ENCODE results near the gene GZMM. TPM values are rescaled to one million over a fixed set of nuclear protein-coding genes. Genes with fewer than 3 reads are reported as not detected.

Gene GZMM
- total RNA-seq, 1 experiment from 2014 or later = 0.66 TPM

- Histone ChIP-seq H3K27ac (ENCODE audit: insufficient read length, low read depth, low read length) (no peak overlapping the region), H2BK20ac (ENCODE audit: low read depth, low read length, poor library complexity, severe bottlenecking) (no peak overlapping the region), H3K18ac (ENCODE audit: insufficient read length, low read depth, low read length) (no peak overlapping the region), H4K5ac (ENCODE audit: insufficient read length, low read depth, low read length) (no peak overlapping the region), H3K14ac (ENCODE audit: insufficient read depth, low read length) (peak overlapping the region; percentile 48; the same call in 1 of the 2 replicates), H3T11ph (ENCODE audit: low read length) (no peak overlapping the region), H2BK15ac (ENCODE audit: low read depth, low read length) (no peak overlapping the region), H3K9me3 (ENCODE audit: control insufficient read depth, low read depth, low read length) (no peaks in the 10 kb centered on the region), H3K4me2 (ENCODE audit: insufficient read depth, insufficient read length, low read length) (peak overlapping the region; percentile 51), H2AFZ (ENCODE audit: low read length) (no peak overlapping the region), H4K8ac (replicated peaks; ENCODE audit: insufficient read length, low read depth, low read length) (no peak overlapping the region), H3K4me1 (ENCODE audit: insufficient read depth, low read length) (no peaks in the 10 kb centered on the region), H3K56ac (ENCODE audit: insufficient read length, low read depth, low read length) (no peak overlapping the region), H4K91ac (ENCODE audit: insufficient read length, low read depth, low read length) (no peak overlapping the region), H3K4ac (ENCODE audit: low read depth, low read length) (0 out of 2 replicates have a peak overlapping the region, but pooled peaks have one; percentile 13), H3K23ac (ENCODE audit: insufficient read length, low read depth, low read length) (no peak overlapping the region), H2BK120ac (ENCODE audit: low read depth, low read length, poor library complexity, severe bottlenecking) (no peak overlapping the region), H4K20me1 (ENCODE audit: control insufficient read depth, insufficient read depth, insufficient read length) (peaks cover 4% of the 10 kb centered on the region), H3K79me2 (ENCODE audit: insufficient read depth, low read length) (peaks cover 13% of the 10 kb centered on the region; the same call in 1 of the 2 replicates), H2BK5ac (ENCODE audit: insufficient read length, low read length) (no peak overlapping the region), H2BK12ac (ENCODE audit: insufficient read length, low read depth, low read length) (no peak overlapping the region), H3K27me3 (ENCODE audit: insufficient read depth, low read length) (no peaks in the 10 kb centered on the region), H3K79me1 (ENCODE audit: insufficient read depth, low read depth, low read length, poor library complexity, severe bottlenecking) (peaks cover 8% of the 10 kb centered on the region), H3K23me2 (ENCODE audit: insufficient read length, low read depth, low read length, poor library complexity, severe bottlenecking) (peaks cover 6% of the 10 kb centered on the region), H2AK5ac (ENCODE audit: insufficient read length, low read length) (no peak overlapping the region), H3K9ac (ENCODE audit: extremely low read depth, insufficient read length, low read length) (peak overlapping the region; percentile 64)
- Mint-ChIP-seq H3K4me1 (peaks cover 5 to 16% of the 10 kb centered on the region in 2 experiments), H3K27me3 (ENCODE audit: low read depth) (peaks cover under 1% of the 10 kb centered on the region; the same call in 1 of the 2 replicates), H3K27ac (no peak overlapping the region), H3K4me3 (peak overlapping the region; percentile 84 to 88), H3K36me3 (ENCODE audit: insufficient read depth in 1 of 3, low read depth in 3 of 3) (peaks cover 10 to 21% (median 16%) of the 10 kb centered on the region in 3 experiments), H3K9me3 (no peaks in the 10 kb centered on the region)
- WGBS (ENCODE audit: extremely low coverage, insufficient read length, low lambda C conversion rate) = no CpG with 5 or more reads among the region's 25 CpGs
- DNase-seq = no peak
- no peak for TF ChIP-seq CTCF (conservative IDR thresholded peaks at IDR 0.05)
Measured at GRCh38 chr19:533364-534058, 10.3 kb upstream of the GZMM start.
